PFSK-1 (cell line): ENCODE results near the gene TMED8.

Experiments
- POLR2AphosphoS5 ChIP-seq: IDR thresholded peaks from 2 replicates; pipeline ENCODE4 v1.6.1; 2012; ENCODE audit warnings: low read depth, mild to moderate bottlenecking, control low read depth, low read length, moderate library complexity
- TAF1 ChIP-seq: IDR thresholded peaks from 2 replicates; pipeline ENCODE4 v1.6.1; 2012; ENCODE audit warnings: low read length, control low read depth, borderline replicate concordance; ENCODE audit not compliant: insufficient read depth

DNA sequence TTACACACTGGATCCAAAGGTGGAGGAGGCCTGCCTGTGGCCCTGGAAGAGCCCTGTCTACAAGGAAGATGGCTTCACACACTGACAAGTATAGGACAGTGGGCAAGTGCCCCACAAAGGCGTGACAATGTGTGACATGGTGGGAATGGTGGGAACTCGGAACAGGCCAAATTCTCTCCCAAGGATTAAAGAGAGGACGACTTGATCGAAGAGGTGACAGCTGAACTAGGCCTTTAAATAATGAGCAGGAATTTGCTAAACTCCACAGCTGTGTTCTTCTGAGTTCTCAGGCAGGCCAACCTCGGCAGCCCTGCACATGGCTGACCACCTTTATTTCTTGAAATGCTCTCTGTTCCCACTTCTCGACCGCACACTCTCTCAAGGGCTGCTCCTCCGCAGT, 80.0 kb downstream of the TMED8 start:
- TF ChIP-seq TAF1: no peak
- no peak for TF ChIP-seq POLR2AphosphoS5
